Head of caudate nucleus (tissue), 42 donors: ENCODE results near the gene SNTG2.

Experiments used
- DNase-seq, 42 donors: peaks; one replicate each; pipeline versions ENCODE4 v3.0.0 to v3.0.0-alpha.2; 2020 to 2021; ENCODE audit warnings: mixed read lengths in 7 of 42
- intact Hi-C: fragments of 100-400 bp; cut with DNase I; formaldehyde crosslinking; loops from one replicate; pipeline ENCODE4 v1.15.0; 2022

Gene SNTG2

DNA sequence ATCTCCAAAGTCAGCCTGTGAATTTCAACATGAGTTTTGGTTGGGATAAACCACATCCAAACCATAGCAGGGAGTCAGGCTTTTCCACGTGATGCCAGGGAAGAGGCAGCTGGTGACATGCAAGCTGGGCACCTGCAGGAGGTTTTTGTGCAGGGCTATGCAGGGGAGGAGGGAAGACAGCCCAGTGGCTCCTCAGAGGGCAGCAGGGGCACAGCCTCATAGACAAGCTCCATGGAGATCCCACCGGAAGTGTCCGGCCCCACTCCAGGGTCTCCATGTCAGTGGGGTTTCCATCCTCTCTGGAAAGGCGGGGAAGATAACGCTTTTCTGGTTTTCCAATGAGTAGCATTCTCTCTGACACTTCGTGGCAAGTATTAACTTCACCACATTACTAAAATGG is 327.0 kb downstream of the SNTG2 start:
- DNase-seq: no peak
- intact Hi-C loops: no loop called here

- no peak for DNase-seq
- intact Hi-C loops: no loop called here
Measured at GRCh38 chr2:1278125-1278524, 327.5 kb downstream of the SNTG2 start.

- DNase-seq: no peak
- intact Hi-C loops: no loop called here
Measured at GRCh38 chr2:1278861-1279260, 328.2 kb downstream of the SNTG2 start.

- intact Hi-C loops: no loop called here
- no peak for DNase-seq
Measured at GRCh38 chr2:1282552-1282951, 331.9 kb downstream of the SNTG2 start.

DNA sequence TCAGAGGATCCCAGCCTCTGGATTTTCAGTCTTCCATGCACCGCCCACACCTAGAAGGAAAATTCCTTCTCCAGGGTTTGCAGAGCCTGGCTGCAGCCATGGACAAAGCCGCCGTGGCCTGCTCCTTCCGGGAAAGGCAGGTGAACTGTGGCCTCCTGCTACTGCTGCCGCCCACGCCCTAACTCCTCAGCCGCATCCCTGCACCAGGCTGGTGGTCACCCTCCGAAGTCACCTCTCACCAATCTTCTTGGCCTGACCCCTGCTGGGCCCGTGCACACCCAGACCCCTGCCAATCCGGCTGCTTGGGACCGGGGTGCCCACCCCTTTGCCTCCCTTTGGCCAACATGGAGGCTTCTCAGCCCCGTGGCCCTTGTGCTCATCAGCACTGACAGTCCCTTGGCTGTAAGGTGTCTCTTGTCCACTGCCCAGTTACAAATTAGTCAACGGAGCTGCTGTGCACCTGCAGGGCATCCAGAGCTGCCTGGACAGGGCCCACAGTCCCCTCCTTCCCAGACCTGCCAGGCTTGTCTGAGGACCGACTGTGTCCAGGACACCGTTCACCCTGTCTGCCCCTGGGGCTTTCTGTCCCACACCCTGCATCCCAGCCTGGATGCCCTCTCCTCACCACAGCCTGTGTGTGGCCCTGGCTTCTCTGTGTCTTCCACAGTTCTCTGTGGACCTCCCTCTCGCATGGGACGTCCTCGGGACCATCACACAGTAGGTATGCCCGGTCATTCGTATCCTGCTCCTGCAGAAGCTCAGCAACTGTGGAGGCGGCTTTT is 332.6 kb downstream of the SNTG2 start:
- intact Hi-C loops: no loop called here
- no peak for DNase-seq

DNA sequence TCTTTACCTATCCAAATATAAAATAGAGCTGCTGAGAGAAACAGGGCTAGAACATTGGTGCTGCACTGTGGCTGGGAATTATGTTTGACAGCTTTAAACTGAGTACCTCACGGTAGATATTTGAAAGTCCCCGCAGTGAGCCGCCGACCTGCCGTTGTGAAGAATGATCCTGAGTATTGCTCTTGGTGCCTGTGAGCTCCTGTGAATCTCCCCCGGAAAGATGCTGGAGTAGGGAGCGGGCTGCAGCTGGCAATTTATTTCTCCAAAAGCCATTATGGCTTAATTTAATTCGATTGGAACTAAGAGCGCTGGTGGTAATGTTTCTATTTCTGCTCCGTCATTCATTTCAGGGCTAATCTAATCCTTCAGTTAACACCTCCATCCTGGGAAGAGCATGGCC is 333.2 kb downstream of the SNTG2 start:
- DNase-seq: no peak
- intact Hi-C loops: no loop called here

DNA sequence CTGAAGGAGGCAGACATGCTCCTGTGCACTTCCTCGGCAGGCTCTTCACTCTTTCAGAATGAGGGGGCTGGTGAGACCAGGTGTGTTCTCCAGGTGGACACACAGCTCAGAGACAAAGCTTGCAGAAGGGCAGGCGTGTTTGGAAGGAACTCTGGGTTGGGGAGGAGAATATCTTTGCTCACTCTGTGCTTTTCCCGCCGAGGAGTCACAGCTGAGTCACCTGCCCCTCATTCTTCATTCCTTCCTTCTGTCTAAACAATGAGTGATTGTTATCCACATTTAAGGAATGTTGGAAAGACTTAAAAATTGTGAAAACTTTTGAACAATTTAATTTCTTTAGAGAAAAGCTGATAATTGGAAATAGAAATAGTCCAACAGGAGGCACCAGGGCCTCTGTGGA is 336.3 kb downstream of the SNTG2 start:
- intact Hi-C loops: no loop called here
- peak in 1 of 42 donors; percentile 27 for DNase-seq

DNA sequence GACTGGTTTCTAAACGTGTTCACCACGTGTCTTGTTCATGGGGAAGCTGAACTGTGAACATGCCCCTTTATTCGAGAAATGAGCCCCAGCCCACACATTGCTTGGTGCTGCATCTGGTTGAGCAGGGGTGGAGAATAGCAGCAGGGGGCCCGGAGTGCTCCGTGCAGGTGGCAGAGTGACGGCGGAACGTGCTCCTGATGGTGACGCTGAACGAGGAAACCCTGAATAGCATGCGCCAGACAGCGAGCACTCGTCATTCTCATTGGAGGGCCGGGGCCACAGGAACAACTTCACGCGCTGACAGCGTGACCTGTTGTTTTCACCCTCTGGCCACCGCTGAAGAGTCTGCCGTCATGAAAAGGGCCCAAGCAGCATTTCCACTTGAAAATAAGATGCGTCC is 336.8 kb downstream of the SNTG2 start:
- intact Hi-C loops: no loop called here
- DNase-seq: no peak

- no peak for DNase-seq
- intact Hi-C loops: no loop called here
Measured at GRCh38 chr2:1294900-1295299, 344.3 kb downstream of the SNTG2 start.

DNA sequence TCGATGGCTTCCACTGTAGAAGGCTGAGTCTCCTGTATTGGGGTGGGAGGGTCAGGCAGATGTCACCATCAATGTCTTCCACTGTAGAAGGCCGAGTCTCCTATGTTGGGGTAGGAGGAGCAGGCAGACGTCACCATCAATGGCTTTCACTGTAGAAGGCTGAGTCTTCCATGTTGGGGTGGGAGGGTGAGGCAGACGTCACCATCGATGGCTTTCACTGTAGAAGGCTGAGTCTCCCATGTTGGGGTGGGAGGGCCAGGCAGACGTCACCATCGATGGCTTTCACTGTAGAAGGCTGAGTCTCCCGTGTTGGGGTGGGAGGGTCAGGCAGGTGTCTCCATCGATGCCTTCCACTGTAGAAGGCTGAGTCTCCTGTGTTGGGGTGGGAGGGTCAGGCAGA is 345.1 kb downstream of the SNTG2 start:
- intact Hi-C loops: no loop called here
- no peak for DNase-seq

DNA sequence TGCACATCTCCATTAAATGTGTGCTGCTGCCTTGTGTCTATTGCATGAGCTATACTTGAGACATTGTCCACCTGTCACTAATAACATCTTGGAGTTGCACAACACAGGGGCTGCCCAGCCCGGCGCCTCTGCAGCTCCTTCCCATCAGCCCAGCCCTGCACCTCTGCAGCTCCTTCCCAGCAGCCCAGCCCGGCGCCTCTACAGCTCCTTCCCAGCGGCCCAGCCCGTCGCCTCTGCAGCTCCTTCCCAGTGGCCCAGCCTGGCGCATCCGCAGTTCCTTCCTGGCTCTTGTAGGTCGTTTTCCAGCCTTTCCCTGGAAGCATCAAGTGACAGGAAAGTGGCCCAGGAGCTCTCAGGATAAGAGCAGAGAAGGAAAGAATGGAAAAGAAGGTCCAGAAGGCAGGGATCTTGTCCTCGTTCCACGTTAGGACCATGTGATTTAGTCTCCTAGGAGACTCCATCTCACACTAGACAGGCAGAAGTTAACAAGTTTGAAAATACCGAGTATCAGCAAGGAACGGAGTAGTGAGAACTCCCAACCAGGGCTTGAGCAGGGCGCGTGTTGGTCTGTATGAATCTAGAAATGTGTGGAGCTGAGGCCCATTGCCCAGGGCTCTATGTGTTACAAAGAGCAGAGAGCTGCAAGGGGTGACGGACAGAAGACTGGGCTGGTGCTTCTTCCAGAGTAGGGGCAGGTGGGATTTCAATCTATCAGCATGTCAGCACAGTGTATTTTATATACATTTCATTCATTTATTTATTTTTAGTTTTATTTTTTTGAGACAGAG is 346.9 kb downstream of the SNTG2 start:
- no peak for DNase-seq
- intact Hi-C loops: no loop called here

GRCh38 chr2:1299043-1299442 is 348.4 kb downstream of the SNTG2 start:
- intact Hi-C loops: no loop called here

GRCh38 chr2:1300284-1300683 is 349.6 kb downstream of the SNTG2 start:
- intact Hi-C loops: no loop called here
- DNase-seq: no peak

More at GRCh38 chr2:1299043-1299442, 348.4 kb downstream of the SNTG2 start:
- no peak for DNase-seq

- DNase-seq: peak in 1 of 42 donors; percentile 30
- intact Hi-C loops: no loop called here
Measured at GRCh38 chr2:1301056-1301455, 350.4 kb downstream of the SNTG2 start.

DNA sequence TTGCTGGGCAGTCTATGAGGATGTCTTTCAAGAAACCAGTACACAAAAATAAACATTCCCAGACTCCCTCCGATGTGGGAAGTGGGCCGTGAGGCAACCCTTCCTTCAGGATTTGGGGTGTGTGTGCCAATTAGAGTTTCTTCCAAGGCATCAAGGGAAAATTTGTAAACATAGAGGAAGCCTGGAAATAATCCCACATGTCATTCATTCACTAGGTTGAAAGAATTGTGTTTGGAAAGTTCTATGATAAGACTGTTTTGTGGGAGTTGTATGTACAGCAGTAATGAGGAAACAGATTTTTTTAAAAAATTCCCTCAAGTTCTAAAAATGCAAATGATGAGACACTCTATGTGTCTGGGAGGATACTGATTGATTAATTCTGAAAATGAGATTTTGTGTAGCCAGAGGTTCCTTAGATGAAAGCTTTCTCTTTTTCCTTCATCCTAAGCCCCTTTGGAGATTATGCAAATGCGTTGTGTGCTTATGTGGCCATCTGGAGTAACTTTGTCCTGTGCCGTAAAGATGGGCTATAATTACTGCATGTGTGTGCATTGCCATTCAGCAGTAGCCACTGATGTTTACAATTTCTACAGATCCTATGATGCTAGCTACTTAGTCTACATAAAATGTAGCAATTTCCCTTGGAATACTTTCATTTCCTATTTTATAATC is 354.8 kb downstream of the SNTG2 start:
- no peak for DNase-seq
- intact Hi-C loops: no loop called here

DNA sequence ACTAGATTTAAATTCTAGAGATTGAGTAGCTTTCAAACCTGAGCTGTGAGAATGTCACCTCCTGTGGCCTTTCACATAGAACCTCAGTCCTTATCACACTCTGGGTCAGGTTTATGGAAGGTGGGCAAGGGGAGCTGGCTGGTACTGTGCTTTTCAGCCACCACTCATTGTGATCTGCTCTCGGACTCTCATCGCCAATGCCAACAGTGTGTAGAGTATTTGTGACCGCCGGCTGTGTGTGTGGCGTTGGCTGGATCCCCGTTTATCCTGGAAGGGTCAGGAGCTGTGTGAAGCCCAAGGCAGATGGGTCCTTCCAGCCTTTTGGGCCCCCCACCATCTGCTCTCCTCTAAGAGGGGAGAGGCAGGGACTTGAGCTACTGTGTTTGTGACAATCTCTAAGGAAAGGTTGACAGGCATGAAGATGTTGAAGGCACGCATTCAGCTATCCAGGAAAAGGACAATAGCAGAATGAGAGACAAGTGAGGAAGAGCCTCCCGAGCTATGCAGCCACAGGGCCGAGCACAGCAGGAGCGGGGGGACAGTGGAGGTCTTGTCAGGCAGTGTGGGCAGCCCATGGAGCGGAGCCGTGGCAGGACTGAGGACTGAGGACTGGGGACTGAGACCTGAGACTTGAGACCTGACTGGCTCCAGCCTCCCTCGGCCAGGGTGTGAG is 355.5 kb downstream of the SNTG2 start:
- no peak for DNase-seq
- intact Hi-C loops: no loop called here

DNA sequence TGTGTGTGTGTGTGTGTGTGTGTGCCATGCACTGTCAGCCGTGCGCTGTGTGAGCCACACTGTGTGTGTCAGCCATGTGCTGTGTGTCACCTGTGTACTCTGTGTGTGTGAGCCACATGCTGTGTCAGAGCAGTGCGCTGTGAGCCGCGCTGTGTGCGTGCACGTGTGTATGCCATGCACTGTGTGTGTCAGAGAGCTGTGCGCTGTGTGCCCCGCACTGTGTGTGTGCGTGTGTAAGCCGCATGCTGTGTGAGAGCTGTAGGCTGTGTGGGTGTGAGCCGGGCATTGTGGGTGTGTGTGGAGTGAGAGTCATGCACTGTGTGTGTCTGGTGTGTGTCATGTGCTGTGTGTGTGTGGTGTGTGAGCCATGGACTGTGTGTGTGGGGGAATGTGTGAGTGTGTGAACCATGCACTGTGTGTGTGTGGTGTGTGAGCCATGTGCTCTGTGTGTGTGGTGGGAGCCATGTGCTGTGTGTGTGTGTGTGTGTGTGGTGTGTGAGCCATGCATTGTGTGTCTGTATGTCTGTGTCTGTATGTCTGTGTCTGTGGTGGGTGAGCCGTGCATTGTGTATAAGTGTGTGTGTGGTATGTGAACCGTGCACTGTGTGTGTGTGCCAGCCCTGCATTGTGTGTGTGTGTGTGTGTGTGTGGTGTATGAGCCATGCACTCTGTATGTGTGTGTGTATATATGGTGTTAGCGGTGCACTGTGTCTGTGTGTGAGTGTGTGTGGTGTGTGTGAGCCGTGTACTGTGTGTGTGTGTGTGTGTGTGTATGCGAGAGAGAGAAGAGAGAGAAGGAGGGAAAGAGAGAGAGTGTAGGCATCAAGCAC is 356.3 kb downstream of the SNTG2 start:
- no peak for DNase-seq
- intact Hi-C loops: no loop called here

DNA sequence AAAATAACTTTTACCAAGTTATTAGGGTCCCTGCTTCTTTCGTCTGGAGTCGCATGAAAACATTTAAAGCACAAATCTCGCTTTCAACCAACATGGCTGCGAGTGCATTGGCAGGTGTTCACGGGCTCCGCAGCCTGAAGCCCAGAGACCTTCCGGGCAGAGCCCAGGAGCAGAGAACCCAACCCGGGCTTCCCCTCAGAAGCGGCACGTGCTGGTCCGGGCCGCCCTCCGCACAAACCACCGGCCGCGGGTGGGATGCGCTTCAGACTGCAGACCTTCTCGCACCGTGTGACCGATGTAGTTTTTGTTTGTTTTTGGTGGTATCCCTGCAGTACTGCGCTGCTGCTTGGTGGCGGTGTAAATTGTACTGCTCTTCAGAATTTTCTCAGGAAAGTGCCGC is 357.0 kb downstream of the SNTG2 start:
- DNase-seq: no peak
- intact Hi-C loops: no loop called here

- intact Hi-C loops: no loop called here
- no peak for DNase-seq
Measured at GRCh38 chr2:1308678-1309077, 358.0 kb downstream of the SNTG2 start.
